BLaER1 (cell line): ENCODE data around the gene SUN2.

Source experiments
- H3K27ac ChIP-seq: shearing (Covaris generic); formaldehyde crosslinking; 2 replicates; pipeline ENCODE4 v1.8.1; 2022
- H3K27me3 ChIP-seq: shearing (Covaris generic); formaldehyde crosslinking; 2 replicates; pipeline ENCODE4 v1.8.1; 2022
- H3K36me3 ChIP-seq: shearing (Covaris generic); formaldehyde crosslinking; 2 replicates; pipeline ENCODE4 v1.8.1; 2022
- H3K4me1 ChIP-seq: shearing (Covaris generic); formaldehyde crosslinking; 2 replicates; pipeline ENCODE4 v1.8.1; 2022
- H3K4me2 ChIP-seq: shearing (Covaris generic); formaldehyde crosslinking; 2 replicates; pipeline ENCODE4 v1.8.1; 2022
- H3K4me3 ChIP-seq: shearing (Covaris generic); formaldehyde crosslinking; 2 replicates; pipeline ENCODE4 v1.8.1; 2022
- H3K9ac ChIP-seq: shearing (Covaris generic); formaldehyde crosslinking; 2 replicates; pipeline ENCODE4 v1.8.1; 2022
- H3K9me3 ChIP-seq: shearing (Covaris generic); formaldehyde crosslinking; 2 replicates; pipeline ENCODE4 v1.8.1; 2022
- H4K20me1 ChIP-seq: shearing (Covaris generic); formaldehyde crosslinking; 2 replicates; pipeline ENCODE4 v1.8.1; 2022
- Cebpa-rat ChIP-seq: shearing (Covaris generic); IDR thresholded peaks from 2 replicates; pipeline ENCODE4 v1.8.1; 2022

SUN2 gene

GRCh38 chr22:38721551-38721950, 34.2 kb downstream of the SUN2 start:
- Histone ChIP-seq H3K4me2 (no peak overlapping the region), H3K9ac (no peak overlapping the region; the same call in 1 of the 2 replicates), H3K27me3 (no peaks in the 10 kb centered on the region), H3K27ac (no peak overlapping the region), H4K20me1 (peaks cover 48% of the 10 kb centered on the region), H3K4me1 (peaks cover 5% of the 10 kb centered on the region), H3K9me3 (no peaks in the 10 kb centered on the region), H3K36me3 (peaks cover 97% of the 10 kb centered on the region), H3K4me3 (no peak overlapping the region)
- no peak for TF ChIP-seq Cebpa-rat

DNA sequence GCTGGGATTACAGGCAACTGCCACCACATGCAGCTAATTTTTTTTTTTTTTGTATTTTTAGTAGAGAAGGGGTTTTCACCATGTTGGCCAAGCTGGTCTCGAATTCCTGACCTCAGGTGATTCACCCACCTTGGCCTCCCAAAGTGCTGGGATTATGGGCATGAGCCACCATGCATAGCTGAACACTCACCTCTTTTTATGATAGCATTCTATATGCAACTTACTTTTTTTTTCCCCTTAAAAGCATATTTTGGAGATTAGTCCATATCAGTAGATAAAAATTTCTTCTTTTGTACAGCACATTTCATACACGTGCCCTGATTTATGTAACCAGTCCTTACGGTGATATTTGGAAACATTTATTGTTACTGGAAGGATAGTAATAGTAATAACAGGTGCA, 35.4 kb downstream of the SUN2 start:
- no peak overlapping the region for H3K4me2 ChIP-seq
- H3K4me3 ChIP-seq: no peak overlapping the region
- H3K9me3 ChIP-seq: no peaks in the 10 kb centered on the region
- no peak overlapping the region for H3K9ac ChIP-seq
- no peak overlapping the region for H3K27ac ChIP-seq
- no peaks in the 10 kb centered on the region for H3K4me1 ChIP-seq
- no peak for TF ChIP-seq Cebpa-rat
- no peaks in the 10 kb centered on the region for H3K27me3 ChIP-seq
- H3K36me3 ChIP-seq: peaks cover 97% of the 10 kb centered on the region
- peaks cover 60% of the 10 kb centered on the region for H4K20me1 ChIP-seq

GRCh38 chr22:38719196-38719595, 36.6 kb downstream of the SUN2 start:
- Histone ChIP-seq H3K9me3 (no peaks in the 10 kb centered on the region), H3K27ac (no peak overlapping the region), H3K4me1 (no peaks in the 10 kb centered on the region), H3K27me3 (no peaks in the 10 kb centered on the region), H3K36me3 (peaks cover 95% of the 10 kb centered on the region), H3K4me3 (no peak overlapping the region), H3K9ac (no peak overlapping the region), H4K20me1 (peaks cover 65% of the 10 kb centered on the region), H3K4me2 (no peak overlapping the region)
- TF ChIP-seq Cebpa-rat: no peak

DNA sequence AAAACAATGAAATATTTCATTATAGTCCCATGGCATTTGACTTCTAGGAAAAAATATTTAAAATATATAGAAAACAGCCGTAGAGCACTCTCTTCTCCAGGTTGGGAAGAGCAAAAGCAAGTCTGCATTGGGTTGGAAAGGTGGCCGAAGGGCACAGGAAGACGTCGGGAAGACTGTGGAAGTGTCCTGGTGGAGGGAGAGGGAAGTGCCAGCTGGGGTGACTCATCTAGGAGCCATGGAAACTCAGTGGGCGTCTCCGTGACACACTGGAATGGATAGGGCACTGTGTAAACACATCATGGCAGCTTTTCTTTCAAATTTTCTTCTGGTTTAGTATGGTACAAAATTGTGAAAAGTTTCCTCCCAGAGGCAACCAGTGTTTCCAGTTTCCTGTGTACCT, 37.4 kb downstream of the SUN2 start:
- Histone ChIP-seq H3K9ac (no peak overlapping the region), H3K27ac (no peak overlapping the region)

GRCh38 chr22:38717244-38717643, 38.6 kb downstream of the SUN2 start:
- Histone ChIP-seq H3K27me3 (no peaks in the 10 kb centered on the region), H3K4me1 (0 out of 2 replicates have a peak, but pooled peaks cover 12% of the 10 kb centered on the region), H3K36me3 (peaks cover 87% of the 10 kb centered on the region), H3K9me3 (no peaks in the 10 kb centered on the region), H3K4me3 (no peak overlapping the region), H3K9ac (no peak overlapping the region), H4K20me1 (peaks cover 83% of the 10 kb centered on the region), H3K27ac (no peak overlapping the region), H3K4me2 (no peak overlapping the region)
- TF ChIP-seq Cebpa-rat: no peak

More for the DNA sequence above, 37.4 kb downstream of the SUN2 start:
- Histone ChIP-seq H3K27me3 (no peaks in the 10 kb centered on the region), H4K20me1 (peaks cover 72% of the 10 kb centered on the region), H3K4me1 (0 out of 2 replicates have a peak, but pooled peaks cover under 1% of the 10 kb centered on the region), H3K36me3 (peaks cover 87% of the 10 kb centered on the region), H3K4me3 (no peak overlapping the region), H3K4me2 (no peak overlapping the region), H3K9me3 (no peaks in the 10 kb centered on the region)
- no peak for TF ChIP-seq Cebpa-rat

DNA sequence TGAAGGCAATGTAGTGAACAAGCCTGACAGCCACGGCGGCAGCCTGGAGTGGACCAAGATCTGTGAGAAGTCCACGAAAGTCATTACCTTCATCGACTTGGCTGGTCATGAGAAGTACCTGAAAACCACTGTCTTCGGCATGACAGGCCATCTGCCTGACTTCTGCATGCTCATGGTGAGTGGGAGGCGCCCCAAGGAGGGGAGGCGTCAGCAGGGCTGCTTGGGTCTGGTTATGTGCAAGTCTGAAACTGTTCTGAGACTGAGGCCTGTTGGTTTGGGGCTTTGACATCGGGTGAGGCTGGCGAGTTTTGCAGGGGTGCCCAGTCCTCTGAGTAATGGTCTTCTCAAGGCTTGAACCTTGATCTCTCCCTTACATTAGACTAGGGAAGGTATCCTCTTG, 39.0 kb downstream of the SUN2 start:
- peaks cover 89% of the 10 kb centered on the region for H3K36me3 ChIP-seq
- H3K27ac ChIP-seq: no peak overlapping the region
- no peak for TF ChIP-seq Cebpa-rat
- H3K4me2 ChIP-seq: no peak overlapping the region
- H3K27me3 ChIP-seq: no peaks in the 10 kb centered on the region
- H3K9me3 ChIP-seq: no peaks in the 10 kb centered on the region
- peaks cover 88% of the 10 kb centered on the region for H4K20me1 ChIP-seq
- H3K9ac ChIP-seq: no peak overlapping the region
- H3K4me3 ChIP-seq: no peak overlapping the region
- H3K4me1 ChIP-seq: 0 out of 2 replicates have a peak, but pooled peaks cover 13% of the 10 kb centered on the region

GRCh38 chr22:38716271-38716670, 39.5 kb downstream of the SUN2 start:
- peaks cover 88% of the 10 kb centered on the region for H4K20me1 ChIP-seq
- H3K9me3 ChIP-seq: no peaks in the 10 kb centered on the region
- H3K4me3 ChIP-seq: no peak overlapping the region
- H3K27me3 ChIP-seq: no peaks in the 10 kb centered on the region
- no peak overlapping the region for H3K4me2 ChIP-seq
- 0 out of 2 replicates have a peak, but pooled peaks cover 13% of the 10 kb centered on the region for H3K4me1 ChIP-seq
- H3K9ac ChIP-seq: no peak overlapping the region
- H3K36me3 ChIP-seq: peaks cover 89% of the 10 kb centered on the region
- no peak for TF ChIP-seq Cebpa-rat
- no peak overlapping the region for H3K27ac ChIP-seq

DNA sequence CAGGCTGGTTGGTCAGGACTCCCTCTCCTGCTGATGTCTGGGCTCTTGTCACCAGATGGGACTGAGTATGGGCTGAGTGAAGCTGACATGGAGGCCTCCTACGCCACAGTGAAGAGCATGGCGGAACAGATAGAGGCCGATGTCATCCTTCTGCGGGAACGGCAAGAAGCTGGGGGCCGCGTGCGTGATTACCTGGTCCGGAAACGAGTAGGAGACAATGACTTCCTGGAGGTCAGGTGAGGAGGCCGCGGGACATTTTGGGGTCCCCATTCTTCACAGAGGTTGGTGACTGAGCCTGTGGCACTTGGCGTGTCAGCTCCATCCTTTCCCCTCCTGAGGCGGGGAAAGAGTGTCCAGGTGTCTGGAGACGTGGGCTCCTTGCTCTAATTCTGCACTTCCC, 39.9 kb downstream of the SUN2 start:
- Histone ChIP-seq H3K4me3 (no peak overlapping the region), H3K4me2 (no peak overlapping the region), H3K9ac (no peak overlapping the region), H3K27ac (no peak overlapping the region), H3K27me3 (no peaks in the 10 kb centered on the region), H4K20me1 (peaks cover 91% of the 10 kb centered on the region), H3K36me3 (peaks cover 88% of the 10 kb centered on the region), H3K9me3 (no peaks in the 10 kb centered on the region), H3K4me1 (0 out of 2 replicates have a peak, but pooled peaks cover 13% of the 10 kb centered on the region)
- no peak for TF ChIP-seq Cebpa-rat

DNA sequence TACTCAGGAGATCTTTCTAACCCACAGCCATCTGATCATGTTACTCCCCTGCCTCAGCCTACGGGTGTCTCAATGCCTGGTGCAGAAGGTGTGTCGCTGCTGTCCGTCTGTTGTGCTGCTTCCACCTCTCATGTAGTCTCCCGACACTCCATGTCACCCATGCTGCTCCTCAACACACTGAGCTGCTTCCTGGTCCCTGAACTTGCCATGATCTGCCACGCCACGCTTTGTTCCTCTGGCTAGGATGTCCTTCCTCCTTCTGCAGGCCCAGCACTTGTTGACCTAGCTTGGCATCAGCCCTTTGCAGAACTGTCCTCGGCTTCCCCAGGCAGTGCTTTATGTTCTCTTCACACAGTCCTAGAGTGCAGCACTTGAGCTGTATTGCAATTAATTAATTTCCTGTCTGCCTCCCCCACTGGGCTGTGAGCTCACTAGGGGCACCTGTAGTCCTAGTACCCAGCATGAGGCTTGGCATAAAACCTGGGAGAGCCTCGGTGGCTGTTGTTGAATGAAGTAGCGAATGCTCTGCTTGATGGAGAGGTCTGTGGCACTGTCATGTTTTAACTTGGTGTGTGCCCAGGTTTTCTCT, 40.5 kb downstream of the SUN2 start:
- H3K27ac ChIP-seq: no peak overlapping the region
- H3K9me3 ChIP-seq: no peaks in the 10 kb centered on the region
- H3K4me1 ChIP-seq: 0 out of 2 replicates have a peak, but pooled peaks cover 13% of the 10 kb centered on the region
- TF ChIP-seq Cebpa-rat: no peak
- H3K27me3 ChIP-seq: no peaks in the 10 kb centered on the region
- no peak overlapping the region for H3K4me2 ChIP-seq
- no peak overlapping the region for H3K9ac ChIP-seq
- H4K20me1 ChIP-seq: peaks cover 96% of the 10 kb centered on the region
- H3K36me3 ChIP-seq: peaks cover 88% of the 10 kb centered on the region
- no peak overlapping the region for H3K4me3 ChIP-seq

- Histone ChIP-seq H3K4me2 (no peak overlapping the region), H3K9ac (no peak overlapping the region), H3K4me1 (peaks cover 24% of the 10 kb centered on the region), H3K27ac (no peak overlapping the region), H3K27me3 (no peaks in the 10 kb centered on the region), H3K36me3 (peaks cover 86% of the 10 kb centered on the region), H3K9me3 (no peaks in the 10 kb centered on the region), H3K4me3 (no peak overlapping the region), H4K20me1 (peaks cover 100% of the 10 kb centered on the region)
- no peak for TF ChIP-seq Cebpa-rat
Observed at GRCh38 chr22:38713921-38714320, 41.9 kb downstream of the SUN2 start.
